CD4-positive, CD25-positive, alpha-beta regulatory T cell (primary cell): Measurements from ENCODE around the gene JAK1. TPM values are rescaled to one million over a fixed set of nuclear protein-coding genes. Genes with fewer than 3 reads are reported as not detected.

ENCODE experiments used
- ATAC-seq, 2 donors: fragments of 150-1000 bp; cut with Tn5 transposase; one replicate each; pipeline ENCODE4 v1.10.0; 2021; ENCODE audit warnings: low read depth in 2 of 2, moderate number of reproducible peaks in 2 of 2, moderate library complexity in 1 of 2
- DNase-seq, 3 donors: peaks; one replicate each; pipeline versions ENCODE4 v3.0.0 to v3.0.0-alpha.2; 2012 to 2022; ENCODE audit warnings: mixed read lengths in 1 of 3
- H3K27ac ChIP-seq: one replicate; pipeline ENCODE4 v1.7.0; 2013; ENCODE audit warnings: mild to moderate bottlenecking, low read length; ENCODE audit not compliant: insufficient read depth, poor library complexity, severe bottlenecking
- H3K27me3 ChIP-seq: one replicate; pipeline ENCODE4 v1.7.0; 2013; ENCODE audit warnings: low read length; ENCODE audit not compliant: control insufficient read depth, insufficient read depth
- H3K36me3 ChIP-seq: one replicate; pipeline ENCODE4 v1.7.0; 2013; ENCODE audit warnings: mild to moderate bottlenecking, low read length, moderate library complexity; ENCODE audit not compliant: control insufficient read depth, insufficient read depth
- H3K4me1 ChIP-seq: 2 replicates; pipeline ENCODE4 v1.7.0; 2013; ENCODE audit warnings: mild to moderate bottlenecking, low read length; ENCODE audit not compliant: insufficient read depth, control insufficient read depth, poor library complexity, severe bottlenecking
- H3K4me3 ChIP-seq: one replicate; pipeline ENCODE4 v1.7.0; 2013; ENCODE audit warnings: low read depth, mild to moderate bottlenecking, low read length, moderate library complexity
- H3K9me3 ChIP-seq, 2 experiments: 1 replicate in 1 of 2; 2 replicates in 1 of 2; pipeline ENCODE4 v1.7.0; 2013; ENCODE audit warnings: low read length in 2 of 2, mild to moderate bottlenecking in 1 of 2, moderate library complexity in 1 of 2; ENCODE audit not compliant: control insufficient read depth in 2 of 2
- H3K27ac Mint-ChIP-seq, 3 donors: one replicate each; pipeline ENCODE4 v1.8.0; 2020 to 2022; ENCODE audit warnings: mild to moderate bottlenecking in 3 of 3, mixed read lengths in 3 of 3, moderate library complexity in 2 of 3
- H3K27me3 Mint-ChIP-seq: one replicate; pipeline ENCODE4 v1.8.0; 2022; ENCODE audit warnings: mild to moderate bottlenecking, mixed read lengths
- H3K36me3 Mint-ChIP-seq: one replicate; pipeline ENCODE4 v1.8.0; 2020; ENCODE audit warnings: mixed read lengths
- H3K4me1 Mint-ChIP-seq, 4 donors: one replicate each; pipeline ENCODE4 v1.8.0; 2020 to 2022; ENCODE audit warnings: mixed read lengths in 4 of 4, mild to moderate bottlenecking in 1 of 4
- H3K4me3 Mint-ChIP-seq, 4 donors: one replicate each; pipeline ENCODE4 v1.8.0; 2020 to 2022; ENCODE audit warnings: mild to moderate bottlenecking in 4 of 4, mixed read lengths in 4 of 4, moderate library complexity in 3 of 4
- H3K9me3 Mint-ChIP-seq, 7 donors: one replicate each; pipeline ENCODE4 v1.8.0; 2020 to 2022; ENCODE audit warnings: mixed read lengths in 7 of 7, mild to moderate bottlenecking in 3 of 7, moderate library complexity in 2 of 7
- polyA plus RNA-seq, 4 donors: library from polyadenylated mRNA; unstranded; fragments of 300-500 nt; fragmentation: Illumina TruSeq; gene quantifications; one replicate each; pipeline ENCODE4 v1.2.3, GENCODE V29; 2021
- total RNA-seq: library from RNA; stranded (reverse); gene quantifications from one replicate; pipeline ENCODE4 v1.2.3, GENCODE V29; 2022

Gene JAK1
- total and polyA plus RNA-seq, 5 donors from 2014 or later, result 215 to 333 (median 229) TPM

GRCh38 chr1:64965366-64966157, 787 bp downstream of the JAK1 start:
- Histone ChIP-seq H3K9me3 (no peaks in the 10 kb centered on the region), H3K27ac (peak overlapping the region; percentile 96), H3K27me3 (no peaks in the 10 kb centered on the region), H3K4me3 (peak overlapping the region; percentile 96), H3K36me3 (peaks cover 3% of the 10 kb centered on the region), H3K4me1 (peaks cover 50% of the 10 kb centered on the region)
- Mint-ChIP-seq H3K27ac (peak overlapping the region; percentile 94 to 96 (median 94)), H3K36me3 (no peaks in the 10 kb centered on the region), H3K27me3 (no peaks in the 10 kb centered on the region), H3K4me3 (peak overlapping the region; percentile 91 to 98 (median 94)), H3K9me3 (no peaks in the 10 kb centered on the region), H3K4me1 (peaks cover 32 to 58% (median 44%) of the 10 kb centered on the region in 4 donors)
- peak; percentile 68 to 87 (median 83) for DNase-seq
- ATAC-seq, result peak; percentile 41 to 48

DNA sequence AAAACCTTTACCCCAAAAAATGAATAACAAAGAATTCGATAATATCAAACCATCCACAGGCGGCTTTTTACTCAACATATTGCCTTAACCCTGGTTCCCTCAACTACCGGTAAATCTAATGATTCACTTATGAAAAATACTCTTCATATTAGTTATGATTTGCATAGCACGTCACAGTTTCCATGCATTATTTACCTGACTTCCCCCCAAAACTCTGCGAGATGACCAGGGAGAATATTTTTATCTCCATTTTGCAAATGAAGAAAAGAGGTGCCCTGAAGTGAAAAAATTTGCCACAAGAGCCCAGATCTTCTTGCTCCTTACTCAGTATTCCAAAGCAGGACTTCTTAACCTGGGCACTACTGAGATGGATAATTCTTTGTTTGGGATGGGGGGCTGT, 2.9 kb downstream of the JAK1 start:
- peak overlapping the region; percentile 96 for H3K4me3 ChIP-seq
- H3K9me3 ChIP-seq, result no peaks in the 10 kb centered on the region
- Mint-ChIP-seq H3K27ac (peak overlapping the region; percentile 57 to 94 (median 72)), H3K4me3 (peak overlapping the region; percentile 91 to 98 (median 94)), H3K4me1 (peaks cover 37 to 77% (median 53%) of the 10 kb centered on the region in 4 donors), H3K27me3 (no peaks in the 10 kb centered on the region), H3K9me3 (no peaks in the 10 kb centered on the region), H3K36me3 (no peaks in the 10 kb centered on the region)
- H3K27ac ChIP-seq, result peak overlapping the region; percentile 96
- peaks cover 4% of the 10 kb centered on the region for H3K36me3 ChIP-seq
- DNase-seq, result no peak
- no peaks in the 10 kb centered on the region for H3K27me3 ChIP-seq
- ATAC-seq, result no peak
- H3K4me1 ChIP-seq, result peaks cover 69% of the 10 kb centered on the region

- Mint-ChIP-seq H3K4me3 (peak overlapping the region; percentile 91 to 98 (median 94)), H3K27me3 (no peaks in the 10 kb centered on the region), H3K36me3 (no peaks in the 10 kb centered on the region), H3K27ac (peak overlapping the region; percentile 79 to 96 (median 83)), H3K9me3 (no peaks in the 10 kb centered on the region), H3K4me1 (peaks cover 29 to 71% (median 54%) of the 10 kb centered on the region in 4 donors)
- H3K4me3 ChIP-seq, result peak overlapping the region; percentile 96
- H3K4me1 ChIP-seq, result peaks cover 75% of the 10 kb centered on the region
- H3K27me3 ChIP-seq, result no peaks in the 10 kb centered on the region
- DNase-seq, result peak; percentile 5 to 83 (median 37)
- H3K36me3 ChIP-seq, result peaks cover 4% of the 10 kb centered on the region
- peak overlapping the region; percentile 96 for H3K27ac ChIP-seq
- ATAC-seq, result no peak
- no peaks in the 10 kb centered on the region for H3K9me3 ChIP-seq
Measured at GRCh38 chr1:64962441-64962840, 3.9 kb downstream of the JAK1 start.

DNA sequence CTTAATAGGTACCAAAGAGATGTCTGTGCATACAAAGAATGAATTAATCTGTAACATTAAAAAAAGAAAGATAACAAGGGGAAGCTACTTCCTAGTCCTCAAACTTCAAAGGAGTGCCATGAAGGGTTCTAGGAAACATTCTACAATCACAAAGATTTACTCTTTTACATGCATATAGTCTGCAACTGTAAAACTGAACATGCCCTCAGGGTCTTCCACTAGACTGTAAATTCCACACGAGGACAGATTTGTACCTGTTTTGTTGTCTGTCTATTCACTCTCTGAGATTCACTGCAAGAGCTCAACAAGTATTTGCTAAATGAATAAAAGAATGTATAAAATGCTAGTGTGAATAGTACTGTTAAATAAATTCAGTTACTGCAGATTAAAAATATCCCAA, 4.4 kb downstream of the JAK1 start:
- DNase-seq (no peak), ATAC-seq (no peak)
- H3K27me3 ChIP-seq, result no peaks in the 10 kb centered on the region
- H3K36me3 ChIP-seq, result peaks cover 4% of the 10 kb centered on the region
- H3K4me1 Mint-ChIP-seq, result peaks cover 24 to 65% (median 52%) of the 10 kb centered on the region in 4 donors
- H3K27ac ChIP-seq, result peak overlapping the region; percentile 96
- H3K27me3 Mint-ChIP-seq, result no peaks in the 10 kb centered on the region
- peak overlapping the region; percentile 79 to 96 (median 83) for H3K27ac Mint-ChIP-seq
- no peaks in the 10 kb centered on the region for H3K9me3 ChIP-seq
- peak overlapping the region; percentile 91 to 98 (median 94) for H3K4me3 Mint-ChIP-seq
- H3K4me3 ChIP-seq, result peak overlapping the region; percentile 96
- H3K9me3 Mint-ChIP-seq, result no peaks in the 10 kb centered on the region
- peaks cover 75% of the 10 kb centered on the region for H3K4me1 ChIP-seq
- no peaks in the 10 kb centered on the region for H3K36me3 Mint-ChIP-seq

GRCh38 chr1:64960731-64961130, 5.6 kb downstream of the JAK1 start:
- Histone ChIP-seq H3K4me3 (peak overlapping the region; percentile 96), H3K27ac (peak overlapping the region; percentile 96), H3K9me3 (no peaks in the 10 kb centered on the region), H3K36me3 (peaks cover 4% of the 10 kb centered on the region), H3K4me1 (peaks cover 83% of the 10 kb centered on the region), H3K27me3 (no peaks in the 10 kb centered on the region)
- DNase-seq, result peak in 1 of 3 donors; percentile 63
- H3K36me3 Mint-ChIP-seq, result no peaks in the 10 kb centered on the region
- peaks cover 20 to 63% (median 50%) of the 10 kb centered on the region in 4 donors for H3K4me1 Mint-ChIP-seq
- peak overlapping the region; percentile 76 to 95 (median 92) for H3K4me3 Mint-ChIP-seq
- peak; percentile 12 to 16 for ATAC-seq
- H3K27me3 Mint-ChIP-seq, result no peaks in the 10 kb centered on the region
- peak overlapping the region; percentile 75 to 85 (median 83) for H3K27ac Mint-ChIP-seq
- no peaks in the 10 kb centered on the region for H3K9me3 Mint-ChIP-seq

DNA sequence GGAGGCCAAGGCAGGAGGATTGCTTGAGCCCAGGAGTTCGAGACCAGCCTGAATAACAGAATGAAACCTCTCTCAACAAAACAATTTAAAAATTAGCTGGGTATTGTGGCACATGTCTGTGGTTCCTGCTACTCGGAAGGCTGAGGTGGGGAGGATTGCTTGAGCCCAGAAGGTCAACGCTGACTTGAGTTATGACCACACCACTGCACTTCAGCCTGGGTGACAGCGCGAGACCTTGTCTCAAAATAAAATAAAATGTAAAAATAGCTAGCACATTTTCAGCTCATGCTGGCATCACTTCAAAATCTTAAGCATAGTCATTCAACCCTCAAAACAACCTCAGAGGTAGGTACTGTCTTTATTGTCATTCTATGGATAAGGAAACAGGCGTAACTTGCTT, 6.4 kb downstream of the JAK1 start:
- no peaks in the 10 kb centered on the region for H3K27me3 ChIP-seq
- peak overlapping the region in 2 of 3 donors; percentile 75 to 85 for H3K27ac Mint-ChIP-seq
- DNase-seq (no peak), ATAC-seq (no peak)
- H3K4me1 Mint-ChIP-seq, result peaks cover 19 to 58% (median 50%) of the 10 kb centered on the region in 4 donors
- H3K4me3 ChIP-seq, result peak overlapping the region; percentile 96
- H3K36me3 Mint-ChIP-seq, result no peaks in the 10 kb centered on the region
- H3K27me3 Mint-ChIP-seq, result no peaks in the 10 kb centered on the region
- peaks cover 91% of the 10 kb centered on the region for H3K4me1 ChIP-seq
- H3K9me3 ChIP-seq, result no peaks in the 10 kb centered on the region
- peaks cover 9% of the 10 kb centered on the region for H3K36me3 ChIP-seq
- no peaks in the 10 kb centered on the region for H3K9me3 Mint-ChIP-seq
- H3K4me3 Mint-ChIP-seq, result peak overlapping the region; percentile 76 to 95 (median 92)
- peak overlapping the region; percentile 18 for H3K27ac ChIP-seq

- Histone ChIP-seq H3K4me3 (peak overlapping the region; percentile 70), H3K9me3 (no peaks in the 10 kb centered on the region), H3K36me3 (peaks cover 11% of the 10 kb centered on the region), H3K27me3 (no peaks in the 10 kb centered on the region), H3K4me1 (peaks cover 96% of the 10 kb centered on the region), H3K27ac (peak overlapping the region; percentile 49)
- no peaks in the 10 kb centered on the region for H3K27me3 Mint-ChIP-seq
- no peaks in the 10 kb centered on the region for H3K36me3 Mint-ChIP-seq
- H3K9me3 Mint-ChIP-seq, result no peaks in the 10 kb centered on the region
- peak; percentile 59 to 68 for ATAC-seq
- no peak overlapping the region for H3K27ac Mint-ChIP-seq
- DNase-seq, result peak in 1 of 3 donors; percentile 81
- H3K4me3 Mint-ChIP-seq, result no peak overlapping the region
- peaks cover 24 to 58% (median 43%) of the 10 kb centered on the region in 4 donors for H3K4me1 Mint-ChIP-seq
Measured at GRCh38 chr1:64956733-64957441, 9.5 kb downstream of the JAK1 start.
